ENCODE results near the gene SLC4A5.
"Not testable (repeated sequence)": the region's sequence is repeated elsewhere in the genome, so short reads cannot be mapped to it uniquely, and the experiment has no call there.

SLC4A5 gene

GRCh38 chr2:74225698-74226459, 117.3 kb downstream of the SLC4A5 start:
- Histone ChIP-seq H3K27me3 (ENCODE audit: insufficient read depth, low read length) (no peaks in the 10 kb centered on the region), H3K9me3 (ENCODE audit: low read length) (no peaks in the 10 kb centered on the region), H3K36me3 (ENCODE audit: insufficient read depth, low read length) (no peaks in the 10 kb centered on the region), H3K4me3 (ENCODE audit: low read length) (no peak overlapping the region), H3K4me1 (ENCODE audit: insufficient read depth, low read length) (no peaks in the 10 kb centered on the region), H2AFZ (ENCODE audit: low read depth, low read length) (no peak overlapping the region)

- H3K36me3 ChIP-seq (ENCODE audit: insufficient read depth, low read length), result no peaks in the 10 kb centered on the region
Measured at GRCh38 chr2:74223941-74224770, 119.1 kb downstream of the SLC4A5 start.

GRCh38 chr2:74222300-74222650, 120.9 kb downstream of the SLC4A5 start:
- Histone ChIP-seq H3K4me1 (ENCODE audit: insufficient read depth, low read length) (no peaks in the 10 kb centered on the region), H3K36me3 (ENCODE audit: insufficient read depth, low read length) (peaks cover 4% of the 10 kb centered on the region), H2AFZ (ENCODE audit: low read depth, low read length) (no peak overlapping the region), H3K27me3 (ENCODE audit: insufficient read depth, low read length) (no peaks in the 10 kb centered on the region), H3K9me3 (ENCODE audit: low read length) (no peaks in the 10 kb centered on the region), H3K4me3 (ENCODE audit: low read length) (no peak overlapping the region)

More at GRCh38 chr2:74223941-74224770, 119.1 kb downstream of the SLC4A5 start:
- Histone ChIP-seq H3K4me3 (ENCODE audit: low read length) (no peak overlapping the region), H3K9me3 (ENCODE audit: low read length) (no peaks in the 10 kb centered on the region), H3K27me3 (ENCODE audit: insufficient read depth, low read length) (no peaks in the 10 kb centered on the region), H2AFZ (ENCODE audit: low read depth, low read length) (no peak overlapping the region), H3K4me1 (ENCODE audit: insufficient read depth, low read length) (no peaks in the 10 kb centered on the region)

GRCh38 chr2:74221604-74222299, 121.5 kb downstream of the SLC4A5 start:
- no peaks in the 10 kb centered on the region for H3K27me3 ChIP-seq (ENCODE audit: insufficient read depth, low read length)
- no peak overlapping the region for H3K4me3 ChIP-seq (ENCODE audit: low read length)
- H3K4me1 ChIP-seq (ENCODE audit: insufficient read depth, low read length), result no peaks in the 10 kb centered on the region
- H3K36me3 ChIP-seq (ENCODE audit: insufficient read depth, low read length), result peaks cover 7% of the 10 kb centered on the region
- H2AFZ ChIP-seq (ENCODE audit: low read depth, low read length), result no peak overlapping the region
- no peaks in the 10 kb centered on the region for H3K9me3 ChIP-seq (ENCODE audit: low read length)

- Histone ChIP-seq H3K4me1 (ENCODE audit: insufficient read depth, low read length) (no peaks in the 10 kb centered on the region), H2AFZ (ENCODE audit: low read depth, low read length) (no peak overlapping the region), H3K4me3 (ENCODE audit: low read length) (no peak overlapping the region), H3K36me3 (ENCODE audit: insufficient read depth, low read length) (peaks cover 13% of the 10 kb centered on the region), H3K27me3 (ENCODE audit: insufficient read depth, low read length) (no peaks in the 10 kb centered on the region), H3K9me3 (ENCODE audit: low read length) (no peaks in the 10 kb centered on the region)
Measured at GRCh38 chr2:74221091-74221490, 122.1 kb downstream of the SLC4A5 start.

- Histone ChIP-seq H3K4me3 (ENCODE audit: low read length) (no peak overlapping the region), H2AFZ (ENCODE audit: low read depth, low read length) (no peak overlapping the region), H3K9me3 (ENCODE audit: low read length) (no peaks in the 10 kb centered on the region), H3K27me3 (ENCODE audit: insufficient read depth, low read length) (no peaks in the 10 kb centered on the region), H3K4me1 (ENCODE audit: insufficient read depth, low read length) (no peaks in the 10 kb centered on the region), H3K36me3 (ENCODE audit: insufficient read depth, low read length) (peaks cover 20% of the 10 kb centered on the region)
Measured at GRCh38 chr2:74219846-74220486, 123.2 kb downstream of the SLC4A5 start.

- no peak overlapping the region for H2AFZ ChIP-seq (ENCODE audit: low read depth, low read length)
- no peak overlapping the region for H3K4me3 ChIP-seq (ENCODE audit: low read length)
- H3K9me3 ChIP-seq (ENCODE audit: low read length), result no peaks in the 10 kb centered on the region
- no peaks in the 10 kb centered on the region for H3K4me1 ChIP-seq (ENCODE audit: insufficient read depth, low read length)
- H3K27me3 ChIP-seq (ENCODE audit: insufficient read depth, low read length), result no peaks in the 10 kb centered on the region
- peaks cover 41% of the 10 kb centered on the region for H3K36me3 ChIP-seq (ENCODE audit: insufficient read depth, low read length)
Measured at GRCh38 chr2:74216642-74217041, 126.6 kb downstream of the SLC4A5 start.

- not testable (repeated sequence) for H3K27me3 ChIP-seq (ENCODE audit: insufficient read depth, low read length); H3K4me1 ChIP-seq (ENCODE audit: insufficient read depth, low read length); H2AFZ ChIP-seq (ENCODE audit: low read depth, low read length); H3K9me3 ChIP-seq (ENCODE audit: low read length); H3K4me3 ChIP-seq (ENCODE audit: low read length)
- H3K36me3 ChIP-seq (ENCODE audit: insufficient read depth, low read length), result peaks cover 48% of the 10 kb centered on the region
Measured at GRCh38 chr2:74215771-74216170, 127.4 kb downstream of the SLC4A5 start.

- peaks cover 64% of the 10 kb centered on the region for H3K36me3 ChIP-seq (ENCODE audit: insufficient read depth, low read length)
- H3K27me3 ChIP-seq (ENCODE audit: insufficient read depth, low read length), result no peaks in the 10 kb centered on the region
- H3K4me1 ChIP-seq (ENCODE audit: insufficient read depth, low read length), result no peaks in the 10 kb centered on the region
- H3K4me3 ChIP-seq (ENCODE audit: low read length), result no peak overlapping the region
- no peak overlapping the region for H2AFZ ChIP-seq (ENCODE audit: low read depth, low read length)
- H3K9me3 ChIP-seq (ENCODE audit: low read length), result no peaks in the 10 kb centered on the region
Measured at GRCh38 chr2:74212702-74213410, 130.4 kb downstream of the SLC4A5 start.

- no peak overlapping the region for H3K4me3 ChIP-seq (ENCODE audit: low read length)
- peaks cover 39% of the 10 kb centered on the region for H3K36me3 ChIP-seq (ENCODE audit: insufficient read depth, low read length)
- H3K4me1 ChIP-seq (ENCODE audit: insufficient read depth, low read length), result no peaks in the 10 kb centered on the region
- no peak overlapping the region for H2AFZ ChIP-seq (ENCODE audit: low read depth, low read length)
- H3K9me3 ChIP-seq (ENCODE audit: low read length), result no peaks in the 10 kb centered on the region
- H3K27me3 ChIP-seq (ENCODE audit: insufficient read depth, low read length), result no peaks in the 10 kb centered on the region
Measured at GRCh38 chr2:74206180-74206688, 137.0 kb downstream of the SLC4A5 start.

- Histone ChIP-seq H3K36me3 (ENCODE audit: insufficient read depth, low read length) (peaks cover 34% of the 10 kb centered on the region), H2AFZ (ENCODE audit: low read depth, low read length) (no peak overlapping the region), H3K4me3 (ENCODE audit: low read length) (no peak overlapping the region)
Measured at GRCh38 chr2:74205596-74205995, 137.6 kb downstream of the SLC4A5 start.

GRCh38 chr2:74205113-74205512, 138.1 kb downstream of the SLC4A5 start:
- Histone ChIP-seq H3K27me3 (ENCODE audit: insufficient read depth, low read length) (no peaks in the 10 kb centered on the region), H3K36me3 (ENCODE audit: insufficient read depth, low read length) (peaks cover 34% of the 10 kb centered on the region), H2AFZ (ENCODE audit: low read depth, low read length) (no peak overlapping the region), H3K4me1 (ENCODE audit: insufficient read depth, low read length) (peaks cover 6% of the 10 kb centered on the region), H3K9me3 (ENCODE audit: low read length) (no peaks in the 10 kb centered on the region), H3K4me3 (ENCODE audit: low read length) (no peak overlapping the region)

More at GRCh38 chr2:74205596-74205995, 137.6 kb downstream of the SLC4A5 start:
- no peaks in the 10 kb centered on the region for H3K9me3 ChIP-seq (ENCODE audit: low read length)
- H3K4me1 ChIP-seq (ENCODE audit: insufficient read depth, low read length), result peaks cover 2% of the 10 kb centered on the region
- no peaks in the 10 kb centered on the region for H3K27me3 ChIP-seq (ENCODE audit: insufficient read depth, low read length)
